Parathyroid adenoma (tissue), 2 donors: ENCODE results near the gene EXOC4.

Experiments used
- H2AFZ ChIP-seq: fragments of 300-600 bp; sonication (generic); one replicate; pipeline ENCODE4 v1.7.0; 2017; ENCODE audit warnings: antibody characterized with exemption, mild to moderate bottlenecking
- H3K27ac ChIP-seq: fragments of 300-600 bp; sonication (generic); one replicate; pipeline ENCODE4 v1.7.0; 2017
- H3K27me3 ChIP-seq: fragments of 300-600 bp; sonication (generic); one replicate; pipeline ENCODE4 v1.7.0; 2017; ENCODE audit warnings: low read length; ENCODE audit not compliant: control insufficient read depth, insufficient read depth
- H3K36me3 ChIP-seq: fragments of 300-600 bp; sonication (generic); one replicate; pipeline ENCODE4 v1.7.0; 2017; ENCODE audit warnings: low read length; ENCODE audit not compliant: control insufficient read depth, insufficient read depth
- H3K4me1 ChIP-seq: fragments of 300-600 bp; sonication (generic); one replicate; pipeline ENCODE4 v1.7.0; 2017; ENCODE audit warnings: control low read depth
- H3K4me2 ChIP-seq: fragments of 300-600 bp; sonication (generic); one replicate; pipeline ENCODE4 v1.7.0; 2017; ENCODE audit warnings: low read length
- H3K4me3 ChIP-seq: fragments of 300-600 bp; sonication (generic); one replicate; pipeline ENCODE4 v1.7.0; 2017; ENCODE audit warnings: low read depth, low read length
- H3K79me2 ChIP-seq: fragments of 300-600 bp; sonication (generic); one replicate; pipeline ENCODE4 v1.7.0; 2017; ENCODE audit warnings: control low read depth
- H3K9ac ChIP-seq: fragments of 300-600 bp; sonication (generic); one replicate; pipeline ENCODE4 v1.7.0; 2017; ENCODE audit warnings: mild to moderate bottlenecking
- H3K9me3 ChIP-seq: fragments of 300-600 bp; sonication (generic); one replicate; pipeline ENCODE4 v1.7.0; 2017; ENCODE audit warnings: low read length; ENCODE audit not compliant: control insufficient read depth
- CTCF ChIP-seq: fragments of 300-600 bp; sonication (generic); IDR thresholded peaks from one replicate; pipeline ENCODE4 v1.7.0; 2017; ENCODE audit warnings: antibody characterized with exemption, mild to moderate bottlenecking
- donor health status: primary hyperparathyroidism.

EXOC4 gene

GRCh38 chr7:133512560-133512959, 259.7 kb downstream of the EXOC4 start:
- no peaks in the 10 kb centered on the region for H3K9me3 ChIP-seq
- no peak overlapping the region for H2AFZ ChIP-seq
- H3K27me3 ChIP-seq = no peaks in the 10 kb centered on the region
- no peaks in the 10 kb centered on the region for H3K4me1 ChIP-seq
- no peak overlapping the region for H3K4me2 ChIP-seq
- no peaks in the 10 kb centered on the region for H3K36me3 ChIP-seq
- no peak overlapping the region for H3K27ac ChIP-seq
- H3K79me2 ChIP-seq = peaks cover 2% of the 10 kb centered on the region
- no peak overlapping the region for H3K9ac ChIP-seq
- H3K4me3 ChIP-seq = no peak overlapping the region
- TF ChIP-seq CTCF = no peak

- Histone ChIP-seq H3K79me2 (peaks cover 2% of the 10 kb centered on the region), H3K36me3 (no peaks in the 10 kb centered on the region), H3K27me3 (no peaks in the 10 kb centered on the region), H2AFZ (no peak overlapping the region), H3K9me3 (no peaks in the 10 kb centered on the region), H3K9ac (no peak overlapping the region), H3K27ac (no peak overlapping the region), H3K4me3 (no peak overlapping the region), H3K4me1 (no peaks in the 10 kb centered on the region), H3K4me2 (no peak overlapping the region)
- no peak for TF ChIP-seq CTCF
These were observed 260.7 kb downstream of the EXOC4 start for GRCh38 chr7:133513608-133514007.

- TF ChIP-seq CTCF = no peak
- Histone ChIP-seq H3K36me3 (no peaks in the 10 kb centered on the region), H3K4me1 (no peaks in the 10 kb centered on the region), H3K79me2 (peaks cover 2% of the 10 kb centered on the region), H3K4me2 (no peak overlapping the region), H3K27ac (no peak overlapping the region), H3K4me3 (no peak overlapping the region), H2AFZ (no peak overlapping the region), H3K9ac (no peak overlapping the region), H3K27me3 (no peaks in the 10 kb centered on the region), H3K9me3 (no peaks in the 10 kb centered on the region)
These were observed 261.7 kb downstream of the EXOC4 start for GRCh38 chr7:133514551-133514950.

- H3K9me3 ChIP-seq = no peaks in the 10 kb centered on the region
- H3K4me2 ChIP-seq = no peak overlapping the region
- H3K36me3 ChIP-seq = no peaks in the 10 kb centered on the region
- no peaks in the 10 kb centered on the region for H3K27me3 ChIP-seq
- H3K9ac ChIP-seq = no peak overlapping the region
- H3K27ac ChIP-seq = no peak overlapping the region
- H3K4me1 ChIP-seq = no peaks in the 10 kb centered on the region
- no peak overlapping the region for H2AFZ ChIP-seq
- no peak overlapping the region for H3K4me3 ChIP-seq
- TF ChIP-seq CTCF = no peak
- no peaks in the 10 kb centered on the region for H3K79me2 ChIP-seq
These were observed 264.9 kb downstream of the EXOC4 start for GRCh38 chr7:133517766-133518165.

GRCh38 chr7:133518718-133519117, 265.8 kb downstream of the EXOC4 start:
- no peak for TF ChIP-seq CTCF
- Histone ChIP-seq H3K9me3 (no peaks in the 10 kb centered on the region), H3K9ac (no peak overlapping the region), H3K27ac (no peak overlapping the region), H3K36me3 (no peaks in the 10 kb centered on the region), H3K4me1 (no peaks in the 10 kb centered on the region), H2AFZ (no peak overlapping the region), H3K4me3 (no peak overlapping the region), H3K79me2 (no peaks in the 10 kb centered on the region), H3K4me2 (no peak overlapping the region), H3K27me3 (no peaks in the 10 kb centered on the region)
